OCI-LY3 (cell line): Measurements from ENCODE around the gene SLC35G1.

Experiments
- H2AFZ ChIP-seq: fragments of 200-600, 300-600 bp; shearing (Covaris generic); 2 replicates; pipeline ENCODE4 v1.6.0; 2014; ENCODE audit warnings: antibody characterized with exemption, low read depth, low read length
- H3K27ac ChIP-seq: fragments of 200-600, 300-600 bp; sonication (generic); 2 replicates; pipeline ENCODE4 v1.5.1; 2014; ENCODE audit warnings: mild to moderate bottlenecking, low read length, moderate library complexity, mixed read lengths
- H3K27me3 ChIP-seq: fragments of 200-600, 300-600 bp; sonication (generic); 2 replicates; pipeline ENCODE4 v1.6.1; 2014; ENCODE audit warnings: low read depth, low read length, mixed read lengths
- H3K36me3 ChIP-seq: fragments of 200-600, 300-600 bp; sonication (generic); replicated peaks from 2 replicates; pipeline ENCODE3; 2014; ENCODE audit warnings: low read depth, low read length, mixed read lengths
- H3K4me1 ChIP-seq: fragments of 300-600, 200-600 bp; sonication (generic); 2 replicates; pipeline ENCODE4 v1.6.1; 2014; ENCODE audit warnings: low read length, mixed read lengths
- H3K4me2 ChIP-seq: fragments of 200-600, 300-600 bp; sonication (generic); 2 replicates; pipeline ENCODE4 v1.6.1; 2014; ENCODE audit warnings: low read length, mixed read lengths
- H3K4me3 ChIP-seq: fragments of 300-600, 200-600 bp; sonication (generic); 2 replicates; pipeline ENCODE4 v1.5.1; 2014; ENCODE audit warnings: antibody characterized with exemption, mild to moderate bottlenecking, low read length, moderate library complexity
- H3K79me2 ChIP-seq: fragments of 300-600, 200-600 bp; shearing (Covaris generic); 2 replicates; pipeline ENCODE4 v1.6.1; 2014; ENCODE audit warnings: mild to moderate bottlenecking, low read length, mixed read lengths
- H3K9ac ChIP-seq: fragments of 300-600, 200-600 bp; shearing (Covaris generic); 2 replicates; pipeline ENCODE4 v1.6.0; 2014; ENCODE audit warnings: mild to moderate bottlenecking, low read length, moderate library complexity
- H3K9me3 ChIP-seq: fragments of 200-600, 300-600 bp; shearing (Covaris generic); 2 replicates; pipeline ENCODE4 v1.6.1; 2014; ENCODE audit warnings: low read length, mixed read lengths; ENCODE audit not compliant: insufficient read depth
- H4K20me1 ChIP-seq: fragments of 200-600, 300-600 bp; sonication (generic); 2 replicates; pipeline ENCODE4 v1.6.1; 2016; ENCODE audit warnings: low read length, mixed read lengths; ENCODE audit not compliant: insufficient read depth
- EZH2phosphoT487 ChIP-seq: fragments of 200-600 bp; shearing (Covaris generic); IDR thresholded peaks from 2 replicates; pipeline ENCODE4 v1.6.1; 2018; ENCODE audit warnings: antibody characterized with exemption, mixed run types, low read depth
- TF ChIP-seq, protein P1 (sequence below): fragments of 200-600, 300-600 bp; sonication (generic); IDR thresholded peaks from 2 replicates; pipeline ENCODE4 v1.5.1; 2014; ENCODE audit warnings: antibody characterized with exemption, low read length, low read depth

Gene SLC35G1

DNA sequence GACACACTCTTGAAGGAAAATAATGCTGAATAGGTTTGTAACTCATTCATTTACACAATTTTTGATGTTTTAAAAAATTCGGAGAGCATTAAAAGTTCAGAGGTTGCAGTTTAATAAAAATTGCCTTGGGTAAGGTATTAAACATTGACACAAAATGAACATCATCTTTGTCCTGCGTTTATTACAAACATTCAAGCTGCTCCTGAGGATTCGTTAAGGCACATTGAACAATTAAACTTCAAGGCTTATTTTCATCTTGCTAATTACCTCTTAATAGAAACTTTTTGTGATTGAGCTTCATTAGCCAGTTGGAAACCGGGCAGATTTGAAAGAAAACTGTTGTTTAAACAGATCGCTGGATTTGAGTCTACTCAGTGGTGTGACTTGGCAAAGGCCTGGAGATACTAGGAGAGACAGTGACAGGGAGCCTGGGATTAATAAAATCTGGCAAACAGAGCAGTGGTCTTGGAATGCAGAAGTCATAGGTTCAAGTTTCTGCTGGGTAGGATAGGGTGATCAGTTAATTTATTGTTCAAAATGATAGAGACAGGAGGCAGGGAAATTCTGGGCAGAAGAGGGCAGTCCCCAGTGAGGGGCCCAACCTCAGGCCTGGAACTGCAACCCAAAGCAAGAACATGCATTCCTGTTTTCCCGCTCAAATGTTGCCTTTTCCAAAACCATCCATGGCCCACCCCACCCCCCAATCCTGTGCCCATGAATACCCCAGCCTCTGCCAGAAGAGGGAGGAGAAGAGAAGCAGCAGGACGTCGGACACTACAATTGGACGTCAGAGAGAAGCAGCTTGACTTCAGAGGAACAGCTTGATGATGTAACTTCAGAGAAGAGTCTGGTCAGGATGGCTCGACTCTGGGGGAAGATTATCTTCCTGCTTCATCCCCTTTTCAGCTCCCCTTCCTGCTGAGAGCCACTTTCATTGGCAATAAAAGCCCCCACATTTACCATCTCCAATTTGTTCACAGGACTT, 43.5 kb upstream of the SLC35G1 start:
- no peaks in the 10 kb centered on the region for H3K4me1 ChIP-seq
- no peaks in the 10 kb centered on the region for H4K20me1 ChIP-seq
- H3K27me3 ChIP-seq: no peaks in the 10 kb centered on the region
- no peaks in the 10 kb centered on the region for H3K79me2 ChIP-seq
- no peak overlapping the region for H3K27ac ChIP-seq
- H3K4me3 ChIP-seq: no peak overlapping the region
- no peak overlapping the region for H2AFZ ChIP-seq
- no peaks in the 10 kb centered on the region for H3K36me3 ChIP-seq
- TF ChIP-seq, protein P1, sequence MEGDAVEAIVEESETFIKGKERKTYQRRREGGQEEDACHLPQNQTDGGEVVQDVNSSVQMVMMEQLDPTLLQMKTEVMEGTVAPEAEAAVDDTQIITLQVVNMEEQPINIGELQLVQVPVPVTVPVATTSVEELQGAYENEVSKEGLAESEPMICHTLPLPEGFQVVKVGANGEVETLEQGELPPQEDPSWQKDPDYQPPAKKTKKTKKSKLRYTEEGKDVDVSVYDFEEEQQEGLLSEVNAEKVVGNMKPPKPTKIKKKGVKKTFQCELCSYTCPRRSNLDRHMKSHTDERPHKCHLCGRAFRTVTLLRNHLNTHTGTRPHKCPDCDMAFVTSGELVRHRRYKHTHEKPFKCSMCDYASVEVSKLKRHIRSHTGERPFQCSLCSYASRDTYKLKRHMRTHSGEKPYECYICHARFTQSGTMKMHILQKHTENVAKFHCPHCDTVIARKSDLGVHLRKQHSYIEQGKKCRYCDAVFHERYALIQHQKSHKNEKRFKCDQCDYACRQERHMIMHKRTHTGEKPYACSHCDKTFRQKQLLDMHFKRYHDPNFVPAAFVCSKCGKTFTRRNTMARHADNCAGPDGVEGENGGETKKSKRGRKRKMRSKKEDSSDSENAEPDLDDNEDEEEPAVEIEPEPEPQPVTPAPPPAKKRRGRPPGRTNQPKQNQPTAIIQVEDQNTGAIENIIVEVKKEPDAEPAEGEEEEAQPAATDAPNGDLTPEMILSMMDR: no peak
- TF ChIP-seq EZH2phosphoT487: no peak
- H3K9ac ChIP-seq: no peak overlapping the region
- no peak overlapping the region for H3K4me2 ChIP-seq
- no peaks in the 10 kb centered on the region for H3K9me3 ChIP-seq

DNA sequence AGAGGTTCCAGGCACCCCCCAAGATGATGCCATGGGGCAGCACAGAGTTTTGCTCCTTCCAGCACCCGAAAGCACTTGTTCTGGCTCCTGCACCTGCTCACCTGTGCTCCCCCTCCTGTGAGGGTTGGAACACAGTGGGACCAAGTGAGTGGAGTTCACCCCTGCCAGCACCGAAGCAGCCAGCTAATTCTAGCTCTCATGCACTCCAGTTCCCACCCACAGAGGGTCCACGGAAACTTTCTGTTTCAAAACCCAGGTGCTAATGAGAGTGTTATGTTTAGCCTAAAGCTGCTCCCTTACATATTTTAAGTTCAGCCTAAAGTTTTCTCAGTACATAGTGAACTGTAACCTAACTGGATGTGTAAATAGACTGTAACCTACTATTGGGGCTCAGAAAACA, 42.6 kb upstream of the SLC35G1 start:
- Histone ChIP-seq H3K36me3 (no peaks in the 10 kb centered on the region), H3K9me3 (no peaks in the 10 kb centered on the region), H3K9ac (no peak overlapping the region), H3K27me3 (no peaks in the 10 kb centered on the region), H3K4me1 (no peaks in the 10 kb centered on the region), H2AFZ (no peak overlapping the region), H4K20me1 (no peaks in the 10 kb centered on the region), H3K27ac (no peak overlapping the region), H3K4me3 (no peak overlapping the region), H3K79me2 (no peaks in the 10 kb centered on the region), H3K4me2 (no peak overlapping the region)
- TF ChIP-seq, protein P1: no peak
- TF ChIP-seq EZH2phosphoT487: no peak

DNA sequence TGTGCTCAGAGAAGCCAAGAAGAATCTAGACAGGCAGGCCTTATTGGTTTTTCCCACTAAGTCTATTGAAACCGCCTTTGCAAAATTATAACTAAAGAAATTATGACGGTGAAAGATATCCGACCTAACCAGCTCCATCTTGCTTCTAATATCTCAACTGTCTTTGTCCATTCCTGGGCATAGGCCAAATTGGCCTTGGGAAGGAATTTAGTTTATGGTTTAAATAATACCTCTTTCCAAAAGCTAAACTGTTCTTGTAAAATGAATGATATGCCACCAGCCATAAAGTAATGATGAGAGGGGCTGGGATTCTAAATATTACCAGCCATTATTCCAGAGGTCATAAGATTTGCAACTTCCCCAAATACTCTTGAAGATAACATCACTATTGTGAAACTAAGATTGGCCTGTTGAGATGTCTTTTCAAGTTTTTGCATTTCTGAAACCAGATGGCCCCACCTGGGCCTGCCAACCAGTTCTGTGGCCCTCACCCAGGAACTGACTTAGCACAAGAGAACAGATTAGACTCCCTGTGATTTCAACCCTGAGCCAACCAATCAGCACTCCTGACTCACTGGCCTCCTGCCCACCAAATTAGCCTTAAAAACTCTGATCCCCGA, 41.2 kb upstream of the SLC35G1 start:
- H3K27ac ChIP-seq: no peak overlapping the region
- TF ChIP-seq EZH2phosphoT487: no peak

DNA sequence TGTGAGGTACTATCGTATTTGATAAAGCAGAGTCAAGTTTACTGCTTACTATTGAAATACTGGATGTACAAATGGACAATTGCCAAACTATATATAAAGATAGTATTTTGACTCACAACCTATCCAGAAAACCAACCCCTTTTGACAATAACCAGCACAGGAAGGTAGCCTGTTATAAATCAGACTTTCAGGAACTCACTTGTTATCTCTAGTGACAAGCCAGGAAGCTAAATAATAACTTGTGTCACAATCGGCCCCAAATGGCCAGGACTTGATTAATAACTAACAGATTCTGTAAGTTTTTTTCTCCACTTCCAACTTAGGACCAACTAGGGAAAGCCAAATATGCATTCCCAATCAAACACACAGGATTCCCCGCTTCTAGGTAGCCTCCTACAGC, 38.8 kb upstream of the SLC35G1 start:
- H3K4me1 ChIP-seq: no peaks in the 10 kb centered on the region
- H3K9me3 ChIP-seq: no peaks in the 10 kb centered on the region
- TF ChIP-seq, protein P1: no peak
- TF ChIP-seq EZH2phosphoT487: no peak
- H3K4me3 ChIP-seq: no peak overlapping the region
- no peak overlapping the region for H3K9ac ChIP-seq
- no peaks in the 10 kb centered on the region for H3K27me3 ChIP-seq
- no peaks in the 10 kb centered on the region for H3K36me3 ChIP-seq
- no peaks in the 10 kb centered on the region for H4K20me1 ChIP-seq
- no peak overlapping the region for H3K27ac ChIP-seq
- no peak overlapping the region for H2AFZ ChIP-seq
- no peak overlapping the region for H3K4me2 ChIP-seq
- no peaks in the 10 kb centered on the region for H3K79me2 ChIP-seq

More for the DNA sequence above, 41.2 kb upstream of the SLC35G1 start:
- Histone ChIP-seq H3K4me1 (no peaks in the 10 kb centered on the region), H3K36me3 (no peaks in the 10 kb centered on the region), H2AFZ (no peak overlapping the region), H3K9ac (no peak overlapping the region), H3K27me3 (no peaks in the 10 kb centered on the region), H3K4me2 (no peak overlapping the region), H3K79me2 (no peaks in the 10 kb centered on the region), H3K4me3 (no peak overlapping the region), H3K9me3 (no peaks in the 10 kb centered on the region), H4K20me1 (no peaks in the 10 kb centered on the region)
